RWPE2 (cell line): ENCODE measurements around the gene PFDN1.
A peak's percentile ranks its signal among the peaks of the same experiment; 100 is the strongest.

Source experiments
- ATAC-seq: fragments of 200-7000 bp; cut with Tn5 transposase; 3 replicates; pipeline ENCODE4 v1.9.1; 2021; ENCODE audit warnings: low read depth
- DNase-seq: peaks from one replicate; pipeline ENCODE4 v3.0.0-alpha.2; 2020; ENCODE audit warnings: low spot score
- H3K27ac ChIP-seq: fragments of 450-650 bp; 2 replicates; pipeline ENCODE4 v1.5.1; 2017; ENCODE audit warnings: mild to moderate bottlenecking; ENCODE audit not compliant: poor library complexity, severe bottlenecking
- H3K27me3 ChIP-seq: fragments of 250-450 bp; sonication (Bioruptor Pico); 2 replicates; pipeline ENCODE4 v1.5.1; 2021; ENCODE audit warnings: mild to moderate bottlenecking, moderate library complexity; ENCODE audit not compliant: insufficient read depth, poor library complexity, severe bottlenecking
- H3K36me3 ChIP-seq: fragments of 250-450 bp; sonication (Bioruptor Pico); 2 replicates; pipeline ENCODE4 v1.5.1; 2020; ENCODE audit warnings: low read depth, mild to moderate bottlenecking, moderate library complexity
- H3K4me1 ChIP-seq: fragments of 250-450 bp; sonication (Bioruptor Pico); 2 replicates; pipeline ENCODE4 v1.5.1; 2021; ENCODE audit warnings: mild to moderate bottlenecking, moderate library complexity; ENCODE audit not compliant: insufficient read depth, poor library complexity, severe bottlenecking
- H3K4me3 ChIP-seq: fragments of 250-450 bp; sonication (Bioruptor Pico); 2 replicates; pipeline ENCODE4 v1.5.1; 2021; ENCODE audit warnings: mild to moderate bottlenecking, moderate library complexity; ENCODE audit not compliant: severe bottlenecking
- H3K9me3 ChIP-seq: fragments of 250-450 bp; sonication (Bioruptor Pico); 2 replicates; pipeline ENCODE4 v1.5.1; 2021; ENCODE audit warnings: mild to moderate bottlenecking, moderate library complexity; ENCODE audit not compliant: severe bottlenecking
- CTCF ChIP-seq: fragments of 450-650 bp; IDR thresholded peaks from one replicate; pipeline ENCODE4 v1.5.1; 2017; ENCODE audit warnings: mild to moderate bottlenecking, moderate library complexity; ENCODE audit not compliant: poor library complexity, severe bottlenecking

Gene PFDN1

DNA sequence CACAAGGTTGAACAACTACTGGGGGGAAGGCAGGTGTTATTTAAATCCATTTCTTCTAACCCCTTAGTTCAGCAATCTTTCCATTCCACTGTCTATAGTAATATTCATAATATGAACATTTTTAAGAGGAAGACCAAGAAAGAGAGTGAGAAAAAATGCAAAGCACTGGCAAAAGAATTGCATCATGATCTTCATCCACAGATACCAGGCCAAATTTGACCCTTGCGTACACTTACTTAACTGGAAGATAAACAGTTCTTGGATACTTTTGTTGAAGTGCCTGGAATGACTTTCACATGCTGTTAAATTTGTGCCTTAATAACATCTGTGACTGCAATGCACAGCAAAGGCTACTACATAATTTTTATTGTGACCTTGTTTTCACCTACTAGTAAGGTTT is 1.8 kb downstream of the PFDN1 start:
- no peak overlapping the region for H3K4me3 ChIP-seq
- DNase-seq: no peak

GRCh38 chr5:140299056-140299455 is 3.8 kb downstream of the PFDN1 start:
- H3K4me3 ChIP-seq: no peak overlapping the region
- no peak for DNase-seq
- no peak for ATAC-seq
- TF ChIP-seq CTCF: no peak
- H3K9me3 ChIP-seq: no peaks in the 10 kb centered on the region
- H3K4me1 ChIP-seq: peaks cover 70% of the 10 kb centered on the region
- H3K27ac ChIP-seq: peak overlapping the region; percentile 69
- H3K36me3 ChIP-seq: peaks cover 56% of the 10 kb centered on the region
- no peaks in the 10 kb centered on the region for H3K27me3 ChIP-seq

More for the DNA sequence above, 1.8 kb downstream of the PFDN1 start:
- Histone ChIP-seq H3K9me3 (no peaks in the 10 kb centered on the region), H3K36me3 (peaks cover 46% of the 10 kb centered on the region), H3K4me1 (peaks cover 49% of the 10 kb centered on the region), H3K27me3 (no peaks in the 10 kb centered on the region), H3K27ac (no peak overlapping the region)
- TF ChIP-seq CTCF: no peak
- ATAC-seq: no peak

DNA sequence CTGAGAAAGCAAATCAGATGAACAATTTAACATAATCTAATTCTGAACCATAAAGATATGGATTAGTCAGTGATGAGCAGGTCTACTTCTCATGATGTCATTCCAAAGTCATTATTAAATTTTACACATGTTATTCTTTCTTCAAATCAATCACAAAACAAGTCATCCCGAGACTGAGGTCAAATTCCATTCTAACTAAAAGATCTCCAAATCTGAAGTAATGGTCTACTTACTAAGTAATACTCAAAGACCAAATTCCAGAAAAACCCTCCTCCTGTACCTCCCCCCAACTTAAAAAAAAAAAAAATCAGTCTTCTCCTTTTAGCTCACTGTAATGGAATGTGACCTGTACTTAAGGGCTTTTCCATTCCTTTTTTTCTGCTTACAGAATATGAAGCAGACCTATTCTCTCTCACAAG is 4.7 kb downstream of the PFDN1 start:
- TF ChIP-seq CTCF: no peak
- H3K36me3 ChIP-seq: peaks cover 58% of the 10 kb centered on the region
- DNase-seq (no peak), ATAC-seq (peak; percentile 15; the same call in 1 of the 3 replicates)
- no peaks in the 10 kb centered on the region for H3K27me3 ChIP-seq
- no peaks in the 10 kb centered on the region for H3K9me3 ChIP-seq
- H3K4me3 ChIP-seq: no peak overlapping the region
- H3K4me1 ChIP-seq: peaks cover 75% of the 10 kb centered on the region
- peak overlapping the region; percentile 69 for H3K27ac ChIP-seq

GRCh38 chr5:140297283-140297682 is 5.6 kb downstream of the PFDN1 start:
- H3K36me3 ChIP-seq: peaks cover 59% of the 10 kb centered on the region
- ATAC-seq (no peak), DNase-seq (no peak)
- no peaks in the 10 kb centered on the region for H3K9me3 ChIP-seq
- H3K27me3 ChIP-seq: no peaks in the 10 kb centered on the region
- H3K4me1 ChIP-seq: peaks cover 84% of the 10 kb centered on the region
- peak overlapping the region; percentile 69 for H3K27ac ChIP-seq
- no peak for TF ChIP-seq CTCF
- no peak overlapping the region for H3K4me3 ChIP-seq

DNA sequence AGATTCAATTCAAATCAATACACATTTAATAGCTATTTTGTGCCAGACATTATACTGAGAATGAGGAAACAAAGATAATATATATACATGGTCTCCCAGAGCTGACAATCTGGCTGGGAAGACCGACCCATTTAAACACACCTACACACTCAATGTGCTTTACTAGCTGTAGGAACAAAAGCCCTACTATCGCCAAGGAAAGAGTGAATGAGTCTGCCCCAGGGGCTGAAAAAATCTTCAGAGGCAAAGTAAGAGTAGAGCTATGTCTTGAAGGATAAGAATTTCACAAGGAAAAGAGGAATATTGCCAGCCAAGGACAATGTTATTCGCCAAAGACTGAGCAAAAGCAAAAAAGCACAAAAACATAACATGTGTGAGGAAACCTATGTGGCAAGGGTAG is 6.6 kb downstream of the PFDN1 start:
- ATAC-seq: no peak
- Histone ChIP-seq H3K4me1 (peaks cover 81% of the 10 kb centered on the region), H3K4me3 (no peak overlapping the region), H3K27ac (peak overlapping the region; percentile 27), H3K36me3 (peaks cover 62% of the 10 kb centered on the region), H3K9me3 (no peaks in the 10 kb centered on the region), H3K27me3 (no peaks in the 10 kb centered on the region)
- no peak for DNase-seq
- TF ChIP-seq CTCF: no peak
